ENCODE data around the gene CFAP92. TPM values are rescaled to one million over a fixed set of nuclear protein-coding genes. Genes with fewer than 3 reads are reported as not detected.

The CFAP92 gene
- 0.03 to 0.25 TPM in 2 of 5 replicates, not detected in the others for total RNA-seq (2022; extraction: Qiagen RNA extraction; ENCODE audit: low read depth)

GRCh38 chr3:128993461-128994172, at the start of gene CFAP92:
Gene CFAP92, minus strand, starts transcription at chr3:128994076. Its CDS starts 772 bp downstream, at chr3:128993304.

GRCh38 chr3:129001101-129001805, 7.4 kb upstream of the CFAP92 start, which contains the start of gene EFCC1:
Gene EFCC1, plus strand, starts transcription at chr3:129001304. Its CDS starts 325 bp downstream, at chr3:129001629.

GRCh38 chr3:128879125-128879969, 114.5 kb downstream of the CFAP92 start, which contains the start of gene ACAD9:
Gene ACAD9, plus strand, starts transcription at chr3:128879620. Its CDS starts 72 bp downstream, at chr3:128879692.

Other genes with a start within 250 kb of the CFAP92 start
- gene ACAD9, start 114.5 kb downstream of the CFAP92 start, total RNA-seq (2022; extraction: Qiagen RNA extraction; ENCODE audit: low read depth), result 21.5 to 29.0 TPM (median 24.9 TPM) in 5 replicates
- 0.06 TPM in 1 of 5 replicates, not detected in the others for gene EFCC1, start 7.2 kb upstream of the CFAP92 start, total RNA-seq (2022; extraction: Qiagen RNA extraction; ENCODE audit: low read depth)
- gene GP9, start 66.7 kb upstream of the CFAP92 start, total RNA-seq (2022; extraction: Qiagen RNA extraction; ENCODE audit: low read depth), result not detected in 5 replicates
- 2.3 to 5.3 TPM (median 4.3 TPM) in 5 replicates for gene RAB43, start 127.7 kb upstream of the CFAP92 start, total RNA-seq (2022; extraction: Qiagen RNA extraction; ENCODE audit: low read depth)
- gene ISY1, start 167.0 kb upstream of the CFAP92 start, total RNA-seq (2022; extraction: Qiagen RNA extraction; ENCODE audit: low read depth), result 22.2 to 25.5 TPM (median 22.7 TPM) in 5 replicates
- 316 to 353 TPM (median 336 TPM) in 5 replicates for gene CNBP, start 189.8 kb upstream of the CFAP92 start, total RNA-seq (2022; extraction: Qiagen RNA extraction; ENCODE audit: low read depth)

Measured in A549 treated with CpdA at 1 μM for 4 hours (cell line).